B cell (primary cell): ENCODE data around the gene GMPR. TPM values are rescaled to one million over a fixed set of nuclear protein-coding genes. Genes with fewer than 3 reads are reported as not detected.

Source experiments
- ATAC-seq: fragments of 200-7000 bp; cut with Tn5 transposase; one replicate; pipeline ENCODE4 v1.10.0; 2021; ENCODE audit warnings: low read depth, mild to moderate bottlenecking, moderate number of reproducible peaks, moderate library complexity
- CTCF ChIA-PET: fragments of 350-600 bp; sonication (Branson Sonifier 250); formaldehyde crosslinking; loops from one replicate; lab custom pipeline; 2021; ENCODE audit warnings: antibody characterized with exemption, inconsistent platforms; lab: Charles Lee
- POLR2A ChIA-PET: fragments of 350-600 bp; sonication (Branson Sonifier 250); formaldehyde crosslinking; loops from one replicate; lab custom pipeline; 2021; ENCODE audit warnings: antibody characterized with exemption; lab: Charles Lee
- DNase-seq: peaks from one replicate; pipeline ENCODE4 v3.0.0; 2013
- H2AFZ ChIP-seq: 2 replicates; pipeline ENCODE4 v1.6.1; 2012; ENCODE audit warnings: mild to moderate bottlenecking, low read depth, low read length; ENCODE audit not compliant: insufficient read depth, poor library complexity, severe bottlenecking
- H3K27ac ChIP-seq, 2 donors: 1 replicate in 1 of 2; 2 replicates in 1 of 2; pipeline ENCODE4 v1.5.1; 2012 to 2013; ENCODE audit warnings: low read length in 2 of 2, mild to moderate bottlenecking in 2 of 2, moderate library complexity in 1 of 2
- H3K27me3 ChIP-seq, 4 experiments: fragments of 200-600 bp in 1 of 4; sonication (generic) in 1 of 4; replicated peaks in 1 of 4; 1 replicate in 2 of 4; 2 replicates in 2 of 4; pipeline versions ENCODE4 v1.6.1 to v1.7.0; 2013 to 2016; ENCODE audit warnings: low read length in 3 of 4, mild to moderate bottlenecking in 2 of 4, mixed read lengths in 1 of 4, moderate library complexity in 1 of 4; ENCODE audit not compliant: insufficient read depth in 4 of 4, control insufficient read depth in 3 of 4; ENCODE audit errors: control extremely low read depth in 1 of 4
- H3K36me3 ChIP-seq, 2 experiments: replicated peaks in 1 of 2; 1 replicate in 1 of 2; 2 replicates in 1 of 2; pipeline versions ENCODE4 v1.6.1 to v1.7.1; 2013; ENCODE audit warnings: low read length in 1 of 2; ENCODE audit not compliant: insufficient read depth in 2 of 2, control insufficient read depth in 1 of 2; ENCODE audit errors: control extremely low read depth in 1 of 2, extremely low read depth in 1 of 2
- H3K4me1 ChIP-seq, 2 donors: fragments of 200-600 bp in 1 of 2; sonication (generic) in 1 of 2; 1 replicate in 1 of 2; 2 replicates in 1 of 2; pipeline versions ENCODE4 v1.5.1 to v1.6.1; 2013 to 2017; ENCODE audit warnings: low read length in 2 of 2; ENCODE audit not compliant: control insufficient read depth in 2 of 2, insufficient read depth in 2 of 2
- H3K4me2 ChIP-seq: replicated peaks from 2 replicates; pipeline ENCODE3; 2012; ENCODE audit warnings: mild to moderate bottlenecking, low read depth, low read length; ENCODE audit not compliant: poor library complexity, severe bottlenecking
- H3K4me3 ChIP-seq, 5 experiments: fragments of 200-600 bp in 1 of 5; sonication (generic) in 1 of 5; 1 replicate in 3 of 5; 2 replicates in 2 of 5; pipeline versions ENCODE4 v1.5.1 to v1.7.0; 2011 to 2016; ENCODE audit warnings: low read length in 4 of 5, mild to moderate bottlenecking in 4 of 5, low read depth in 2 of 5, control low read depth in 1 of 5, moderate library complexity in 1 of 5; ENCODE audit not compliant: insufficient read depth in 1 of 5; ENCODE audit errors: control extremely low read depth in 1 of 5, extremely low read depth in 1 of 5
- H3K79me2 ChIP-seq: fragments of 200-600 bp; sonication (generic); one replicate; pipeline ENCODE4 v1.6.0; 2016; ENCODE audit warnings: low read length; ENCODE audit not compliant: control insufficient read depth, insufficient read depth
- H3K9ac ChIP-seq: fragments of 200-600 bp; sonication (generic); 2 replicates; pipeline ENCODE4 v1.6.1; 2017; ENCODE audit warnings: mild to moderate bottlenecking, low read length, moderate library complexity
- H3K9me3 ChIP-seq, 3 donors: one replicate each; pipeline versions ENCODE4 v1.6.1 to v1.7.1; 2013; ENCODE audit warnings: low read length in 2 of 3; ENCODE audit not compliant: control insufficient read depth in 2 of 3, insufficient read depth in 1 of 3; ENCODE audit errors: control extremely low read depth in 1 of 3
- H4K20me1 ChIP-seq: 2 replicates; pipeline ENCODE4 v1.6.0; 2012; ENCODE audit warnings: mild to moderate bottlenecking, low read length; ENCODE audit not compliant: insufficient read depth, control insufficient read depth, poor library complexity, severe bottlenecking
- H3K27ac Mint-ChIP-seq: one replicate; pipeline ENCODE4 v1.8.0; 2021; ENCODE audit warnings: mixed read lengths
- H3K27me3 Mint-ChIP-seq: one replicate; pipeline ENCODE4 v1.8.0; 2021; ENCODE audit warnings: mixed read lengths
- H3K4me1 Mint-ChIP-seq: one replicate; pipeline ENCODE4 v1.8.0; 2021; ENCODE audit warnings: mixed read lengths
- H3K4me3 Mint-ChIP-seq: one replicate; pipeline ENCODE4 v1.8.0; 2021; ENCODE audit warnings: mixed read lengths
- H3K9me3 Mint-ChIP-seq: one replicate; pipeline ENCODE4 v1.8.0; 2022; ENCODE audit warnings: mixed read lengths; ENCODE audit not compliant: insufficient read depth
- EZH2 ChIP-seq: IDR thresholded peaks from 2 replicates; pipeline ENCODE4 v1.6.1; 2012; ENCODE audit warnings: borderline replicate concordance, low read depth, mild to moderate bottlenecking, moderate library complexity, low read length; ENCODE audit not compliant: insufficient read depth, poor library complexity, severe bottlenecking
- WGBS: methylation state at CpG from one replicate; pipeline ENCODE4 v1.1.5; 2013; ENCODE audit warnings: missing lambda C conversion rate; ENCODE audit not compliant: insufficient coverage; 5-methylcytosine and 5-hydroxymethylcytosine counted together
- intact Hi-C: fragments of 100-400 bp; cut with micrococcal nuclease; formaldehyde crosslinking; loops from one replicate; pipeline ENCODE4 v1.10.0; 2022
- polyA plus RNA-seq: library from polyadenylated mRNA; depleted of rRNA; stranded (reverse); fragments of >200 nt; gene quantifications from 2 replicates; pipeline ENCODE4 v1.2.3, GENCODE V29; 2012
- total RNA-seq, 2 donors: library from RNA; stranded (reverse); fragments of 120-200 nt in 1 of 2; gene quantifications; 1 replicate in 1 of 2; 2 replicates in 1 of 2; pipeline versions ENCODE4 v1.2.3 to v1.2.4, GENCODE V29; 2013 to 2022
- TF ChIP-seq, protein P1 (sequence below): fragments of 200-600 bp; IDR thresholded peaks from one replicate; pipeline ENCODE4 v1.8.0; 2022; ENCODE audit warnings: antibody characterized with exemption, mild to moderate bottlenecking

Gene GMPR
- total and polyA plus RNA-seq, 2 donors (not counting 1 experiment from before 2014, with no cell fraction given) = 0.82 TPM; not detected in 1

DNA sequence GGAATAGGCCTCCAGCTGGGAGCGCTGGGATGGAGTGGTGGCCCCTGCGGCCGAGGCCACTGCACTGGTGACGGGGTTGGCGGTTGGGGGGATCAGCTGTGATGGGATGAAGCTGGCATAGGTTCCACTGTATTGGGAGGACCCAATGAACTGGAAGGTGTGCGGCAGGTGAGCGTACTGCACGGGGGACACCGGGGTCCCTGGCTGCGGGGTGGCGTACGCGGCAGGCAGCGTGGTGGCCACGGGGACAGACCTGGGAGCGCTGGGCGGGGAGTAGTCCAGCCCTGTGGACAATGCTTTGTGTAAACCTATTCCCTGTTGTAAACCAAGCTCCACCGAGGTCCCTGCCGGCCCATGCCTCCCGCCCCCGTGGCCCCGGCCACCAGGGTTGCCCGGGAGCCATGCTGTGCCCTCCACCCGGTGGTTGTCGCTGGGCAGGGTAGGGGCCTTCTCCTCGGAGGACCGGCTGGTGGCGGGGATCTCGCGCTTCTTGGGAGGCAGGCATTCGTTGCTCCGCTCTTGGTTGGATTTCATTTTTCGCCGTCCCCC, 89.5 kb downstream of the GMPR start:
- WGBS = over 99% methylated on average over 34 of the region's 34 CpGs
- ChIA-PET CTCF (interaction anchor here (6.5 kb wide), 1 partner anchor 9 kb away, joined by 87 read pairs; no protein-coding TSS in a partner anchor), POLR2A (interaction anchor here (0.6 kb wide), 1 partner anchor 10 kb away, joined by 3 read pairs; no protein-coding TSS in a partner anchor)
- Histone ChIP-seq H3K27ac (no peak overlapping the region), H3K79me2 (no peaks in the 10 kb centered on the region), H2AFZ (no peak overlapping the region), H3K4me1 (peaks cover 12 to 16% of the 10 kb centered on the region in 2 donors), H3K9ac (no peak overlapping the region), H3K4me3 (no peak overlapping the region), H3K27me3 (no peaks in the 10 kb centered on the region), H3K9me3 (no peaks in the 10 kb centered on the region), H3K4me2 (no peak overlapping the region), H4K20me1 (no peaks in the 10 kb centered on the region), H3K36me3 (no peaks in the 10 kb centered on the region)
- ATAC-seq = no peak
- Mint-ChIP-seq H3K4me3 (no peak overlapping the region), H3K27me3 (no peaks in the 10 kb centered on the region), H3K27ac (no peak overlapping the region), H3K4me1 (peaks cover 14% of the 10 kb centered on the region), H3K9me3 (no peaks in the 10 kb centered on the region)
- TF ChIP-seq, protein P1, sequence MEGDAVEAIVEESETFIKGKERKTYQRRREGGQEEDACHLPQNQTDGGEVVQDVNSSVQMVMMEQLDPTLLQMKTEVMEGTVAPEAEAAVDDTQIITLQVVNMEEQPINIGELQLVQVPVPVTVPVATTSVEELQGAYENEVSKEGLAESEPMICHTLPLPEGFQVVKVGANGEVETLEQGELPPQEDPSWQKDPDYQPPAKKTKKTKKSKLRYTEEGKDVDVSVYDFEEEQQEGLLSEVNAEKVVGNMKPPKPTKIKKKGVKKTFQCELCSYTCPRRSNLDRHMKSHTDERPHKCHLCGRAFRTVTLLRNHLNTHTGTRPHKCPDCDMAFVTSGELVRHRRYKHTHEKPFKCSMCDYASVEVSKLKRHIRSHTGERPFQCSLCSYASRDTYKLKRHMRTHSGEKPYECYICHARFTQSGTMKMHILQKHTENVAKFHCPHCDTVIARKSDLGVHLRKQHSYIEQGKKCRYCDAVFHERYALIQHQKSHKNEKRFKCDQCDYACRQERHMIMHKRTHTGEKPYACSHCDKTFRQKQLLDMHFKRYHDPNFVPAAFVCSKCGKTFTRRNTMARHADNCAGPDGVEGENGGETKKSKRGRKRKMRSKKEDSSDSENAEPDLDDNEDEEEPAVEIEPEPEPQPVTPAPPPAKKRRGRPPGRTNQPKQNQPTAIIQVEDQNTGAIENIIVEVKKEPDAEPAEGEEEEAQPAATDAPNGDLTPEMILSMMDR = no peak
- no peak for TF ChIP-seq EZH2
- DNase-seq = no peak
- intact Hi-C loops = no loop called here

DNA sequence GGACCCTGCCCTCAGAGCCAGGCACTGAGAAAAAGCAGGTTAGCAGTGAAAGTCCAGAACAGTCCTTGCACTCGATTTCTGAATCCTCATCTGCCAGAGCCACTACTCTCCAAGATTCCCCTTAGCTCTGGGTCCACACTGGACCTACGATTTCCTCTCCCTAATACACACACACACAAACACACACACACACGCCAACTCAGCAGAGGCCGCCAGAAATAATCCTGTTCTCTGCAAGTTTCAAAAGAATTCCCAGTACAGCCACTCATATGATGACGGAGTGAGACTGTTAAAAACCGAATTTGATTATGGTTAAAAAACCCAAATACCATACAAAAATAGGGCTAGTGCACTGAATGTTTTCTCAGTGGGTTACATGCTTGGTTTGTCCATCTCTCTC, 90.8 kb downstream of the GMPR start:
- no peak overlapping the region for H2AFZ ChIP-seq
- H3K9me3 ChIP-seq = no peaks in the 10 kb centered on the region
- H3K4me3 Mint-ChIP-seq = no peak overlapping the region
- TF ChIP-seq, protein P1 = no peak
- no peak for TF ChIP-seq EZH2
- H3K27me3 ChIP-seq = no peaks in the 10 kb centered on the region
- POLR2A ChIA-PET = no interaction called here
- H3K27me3 Mint-ChIP-seq = no peaks in the 10 kb centered on the region
- H4K20me1 ChIP-seq = no peaks in the 10 kb centered on the region
- no peak overlapping the region for H3K27ac Mint-ChIP-seq
- H3K27ac ChIP-seq = no peak overlapping the region
- WGBS = 90% methylated on average over 4 of the region's 6 CpGs
- CTCF ChIA-PET = interaction anchor here (0.6 to 6.5 kb wide), 3 partner anchors 11 to 442 kb away, joined by 4 to 87 read pairs (median 10); partner anchors contain the start of gene ATXN1
- H3K4me2 ChIP-seq = no peak overlapping the region
- no peak overlapping the region for H3K9ac ChIP-seq
- H3K9me3 Mint-ChIP-seq = no peaks in the 10 kb centered on the region
- peaks cover 9% of the 10 kb centered on the region for H3K4me1 Mint-ChIP-seq
- DNase-seq = no peak
- H3K4me3 ChIP-seq = no peak overlapping the region
- no peak for ATAC-seq
- H3K79me2 ChIP-seq = no peaks in the 10 kb centered on the region
- H3K36me3 ChIP-seq = no peaks in the 10 kb centered on the region
- intact Hi-C loops = no loop called here
- peaks cover 12% of the 10 kb centered on the region in 2 donors for H3K4me1 ChIP-seq
